Neural progenitor cell (in vitro differentiated cells): ENCODE results near the gene NCAM1. TPM values are rescaled to one million over a fixed set of nuclear protein-coding genes. Genes with fewer than 3 reads are reported as not detected.

Source experiments
- DNase-seq: peaks from one replicate; pipeline ENCODE4 v3.0.0-alpha.2; 2016; ENCODE audit warnings: low spot score
- H2AFZ ChIP-seq: fragments of 200-600 bp; sonication (generic); replicated peaks from 2 replicates; pipeline ENCODE4 v1.6.1; 2016; ENCODE audit warnings: antibody characterized with exemption
- H3F3A ChIP-seq: fragments of 200-600 bp; sonication (generic); 2 replicates; pipeline ENCODE4 v1.6.1; 2016; ENCODE audit warnings: antibody characterized with exemption, low read depth
- H3K27ac ChIP-seq: fragments of 200-600 bp; sonication (generic); 2 replicates; pipeline ENCODE4 v1.5.1; 2016; ENCODE audit warnings: mild to moderate bottlenecking
- H3K27me3 ChIP-seq: fragments of 200-600 bp; sonication (generic); 2 replicates; pipeline ENCODE4 v1.6.1; 2016; ENCODE audit warnings: mild to moderate bottlenecking, moderate library complexity
- H3K36me3 ChIP-seq: fragments of 200-600 bp; sonication (generic); 2 replicates; pipeline ENCODE4 v1.5.1; 2016
- H3K4me1 ChIP-seq: fragments of 200-600 bp; sonication (generic); 2 replicates; pipeline ENCODE4 v1.6.1; 2016; ENCODE audit warnings: mixed run types
- H3K4me2 ChIP-seq: fragments of 200-600 bp; sonication (generic); 2 replicates; pipeline ENCODE4 v1.6.1; 2016
- H3K4me3 ChIP-seq: fragments of 200-600 bp; sonication (generic); 2 replicates; pipeline ENCODE4 v1.5.1; 2016
- H3K79me2 ChIP-seq: fragments of 200-600 bp; sonication (generic); 2 replicates; pipeline ENCODE4 v1.6.1; 2016; ENCODE audit warnings: low read depth
- H3K9ac ChIP-seq: fragments of 200-600 bp; sonication (generic); 2 replicates; pipeline ENCODE4 v1.6.1; 2016
- H3K9me3 ChIP-seq: fragments of 200-600 bp; sonication (generic); 2 replicates; pipeline ENCODE4 v1.5.1; 2016; ENCODE audit warnings: low read depth
- H4K20me1 ChIP-seq: fragments of 200-600 bp; sonication (generic); 2 replicates; pipeline ENCODE4 v1.6.1; 2016; ENCODE audit warnings: low read depth
- H3K27ac Mint-ChIP-seq: 3 replicates; pipeline ENCODE4 v1.8.0; 2021; ENCODE audit warnings: mixed read lengths
- H3K27me3 Mint-ChIP-seq: 2 replicates; pipeline ENCODE4 v1.8.0; 2022; ENCODE audit warnings: low read depth, mild to moderate bottlenecking, inconsistent platforms, moderate library complexity, mixed read lengths; ENCODE audit not compliant: insufficient read depth
- H3K36me3 Mint-ChIP-seq: 3 replicates; pipeline ENCODE4 v1.8.0; 2021; ENCODE audit warnings: mixed read lengths
- H3K4me1 Mint-ChIP-seq: 3 replicates; pipeline ENCODE4 v1.8.0; 2021; ENCODE audit warnings: mixed read lengths
- H3K4me3 Mint-ChIP-seq: 3 replicates; pipeline ENCODE4 v1.8.0; 2021; ENCODE audit warnings: mild to moderate bottlenecking, moderate library complexity, mixed read lengths
- H3K9me3 Mint-ChIP-seq: 3 replicates; pipeline ENCODE4 v1.8.0; 2020; ENCODE audit warnings: mixed read lengths
- EZH2 ChIP-seq: fragments of 200-600 bp; sonication (generic); IDR thresholded peaks from 2 replicates; pipeline ENCODE4 v1.6.1; 2017; ENCODE audit warnings: antibody characterized with exemption, mild to moderate bottlenecking, moderate library complexity
- EZH2phosphoT487 ChIP-seq: fragments of 200-600 bp; sonication (generic); IDR thresholded peaks from 2 replicates; pipeline ENCODE4 v1.6.1; 2017; ENCODE audit warnings: antibody characterized with exemption
- total RNA-seq: library from RNA; depleted of rRNA; stranded (reverse); fragments of >200 nt; gene quantifications from 2 replicates; pipeline ENCODE4 v1.2.3, GENCODE V29; 2015; ENCODE audit warnings: low replicate concordance
- TF ChIP-seq, protein P1 (sequence below): fragments of 200-600 bp; sonication (generic); IDR thresholded peaks from 2 replicates; pipeline ENCODE4 v1.5.1; 2017; ENCODE audit warnings: antibody characterized with exemption, mild to moderate bottlenecking

Gene NCAM1
- total RNA-seq, 1 donor from 2014 or later, result 17.5 TPM

DNA sequence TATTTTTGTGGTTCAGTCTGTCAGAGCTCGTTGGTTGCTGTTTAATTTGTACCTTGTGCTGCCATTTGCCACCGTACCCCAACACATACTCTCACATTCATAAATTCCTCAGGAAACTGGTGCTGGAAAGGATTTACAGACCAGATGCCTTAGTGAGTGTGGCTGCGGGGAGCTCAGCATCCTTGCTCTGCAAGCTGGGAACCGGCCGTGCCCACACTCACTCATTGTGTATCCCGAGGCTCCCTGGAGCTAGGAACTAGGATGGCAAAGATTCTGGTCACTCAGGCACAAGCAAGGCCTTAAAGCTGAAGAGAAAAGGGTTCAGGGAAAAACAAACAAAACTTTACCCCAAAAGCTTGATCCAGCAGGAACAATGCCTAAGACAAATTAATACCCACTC, 288.6 kb downstream of the NCAM1 start:
- peaks cover 46% of the 10 kb centered on the region for H3K4me1 Mint-ChIP-seq
- Histone ChIP-seq H3K4me2 (peak overlapping the region; percentile 46), H3F3A (peaks cover 19% of the 10 kb centered on the region), H2AFZ (no peak overlapping the region), H3K27ac (peak overlapping the region; percentile 49), H4K20me1 (no peaks in the 10 kb centered on the region), H3K4me3 (no peak overlapping the region), H3K79me2 (no peaks in the 10 kb centered on the region), H3K4me1 (peaks cover 42% of the 10 kb centered on the region), H3K9me3 (no peaks in the 10 kb centered on the region), H3K27me3 (no peaks in the 10 kb centered on the region), H3K36me3 (no peaks in the 10 kb centered on the region), H3K9ac (no peak overlapping the region)
- peak; percentile 76 for DNase-seq
- TF ChIP-seq, protein P1, sequence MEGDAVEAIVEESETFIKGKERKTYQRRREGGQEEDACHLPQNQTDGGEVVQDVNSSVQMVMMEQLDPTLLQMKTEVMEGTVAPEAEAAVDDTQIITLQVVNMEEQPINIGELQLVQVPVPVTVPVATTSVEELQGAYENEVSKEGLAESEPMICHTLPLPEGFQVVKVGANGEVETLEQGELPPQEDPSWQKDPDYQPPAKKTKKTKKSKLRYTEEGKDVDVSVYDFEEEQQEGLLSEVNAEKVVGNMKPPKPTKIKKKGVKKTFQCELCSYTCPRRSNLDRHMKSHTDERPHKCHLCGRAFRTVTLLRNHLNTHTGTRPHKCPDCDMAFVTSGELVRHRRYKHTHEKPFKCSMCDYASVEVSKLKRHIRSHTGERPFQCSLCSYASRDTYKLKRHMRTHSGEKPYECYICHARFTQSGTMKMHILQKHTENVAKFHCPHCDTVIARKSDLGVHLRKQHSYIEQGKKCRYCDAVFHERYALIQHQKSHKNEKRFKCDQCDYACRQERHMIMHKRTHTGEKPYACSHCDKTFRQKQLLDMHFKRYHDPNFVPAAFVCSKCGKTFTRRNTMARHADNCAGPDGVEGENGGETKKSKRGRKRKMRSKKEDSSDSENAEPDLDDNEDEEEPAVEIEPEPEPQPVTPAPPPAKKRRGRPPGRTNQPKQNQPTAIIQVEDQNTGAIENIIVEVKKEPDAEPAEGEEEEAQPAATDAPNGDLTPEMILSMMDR, result no peak
- TF ChIP-seq EZH2 (no peak), EZH2phosphoT487 (no peak)
- no peaks in the 10 kb centered on the region for H3K36me3 Mint-ChIP-seq
- no peaks in the 10 kb centered on the region for H3K9me3 Mint-ChIP-seq
- H3K4me3 Mint-ChIP-seq, result no peak overlapping the region
- peaks cover 2% of the 10 kb centered on the region for H3K27me3 Mint-ChIP-seq
- H3K27ac Mint-ChIP-seq, result no peak overlapping the region

DNA sequence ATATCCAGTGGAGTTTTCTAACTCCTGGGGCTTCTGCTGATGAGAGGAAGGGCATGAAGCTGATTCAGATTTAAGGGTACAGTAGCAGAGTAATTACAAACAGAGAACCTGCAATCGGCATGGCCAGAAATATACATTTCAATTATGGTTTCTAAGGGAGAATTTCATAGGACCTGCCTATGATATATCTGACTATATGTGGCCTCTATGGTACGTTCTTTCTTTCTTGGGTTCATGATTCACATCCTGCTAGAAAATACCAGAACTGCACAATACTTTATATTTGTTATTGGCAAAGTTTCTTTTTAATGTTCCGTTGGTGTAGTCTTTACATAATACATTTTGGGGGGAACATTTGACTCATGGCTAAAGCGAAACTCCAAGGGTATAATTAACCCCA, 290.1 kb downstream of the NCAM1 start:
- no peaks in the 10 kb centered on the region for H3K36me3 Mint-ChIP-seq
- H3K9me3 Mint-ChIP-seq, result no peaks in the 10 kb centered on the region

DNA sequence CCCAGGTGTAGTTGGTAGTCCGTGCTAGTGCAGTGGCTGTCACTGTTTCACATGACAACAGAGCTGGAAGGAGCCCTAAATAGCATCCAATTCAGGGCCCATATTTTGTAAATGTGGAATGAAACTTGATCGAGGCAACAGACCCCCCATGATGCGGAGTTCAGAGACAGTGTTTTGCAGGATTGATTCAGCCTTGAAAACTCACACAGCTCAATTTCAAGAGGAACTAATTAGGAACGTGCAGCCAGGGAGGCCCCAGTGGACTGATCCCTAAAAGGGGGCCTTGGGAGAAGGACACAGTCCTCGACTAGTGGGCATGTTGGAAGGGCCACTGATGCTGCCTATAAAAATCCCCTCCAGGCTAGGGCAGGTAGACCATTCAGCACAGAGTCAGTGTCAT, 292.2 kb downstream of the NCAM1 start:
- Histone ChIP-seq H3K36me3 (no peaks in the 10 kb centered on the region), H3K4me3 (no peak overlapping the region), H3K9ac (no peak overlapping the region), H3F3A (peaks cover 19% of the 10 kb centered on the region), H3K79me2 (no peaks in the 10 kb centered on the region), H3K27me3 (no peaks in the 10 kb centered on the region), H4K20me1 (no peaks in the 10 kb centered on the region), H3K27ac (no peak overlapping the region), H3K4me1 (peaks cover 22% of the 10 kb centered on the region), H3K4me2 (no peak overlapping the region), H2AFZ (no peak overlapping the region), H3K9me3 (no peaks in the 10 kb centered on the region)
- Mint-ChIP-seq H3K4me1 (peaks cover 28% of the 10 kb centered on the region), H3K27me3 (peaks cover 2% of the 10 kb centered on the region), H3K27ac (no peak overlapping the region), H3K4me3 (no peak overlapping the region), H3K36me3 (no peaks in the 10 kb centered on the region), H3K9me3 (no peaks in the 10 kb centered on the region)
- TF ChIP-seq EZH2 (no peak), EZH2phosphoT487 (no peak)
- TF ChIP-seq, protein P1, result no peak
- DNase-seq, result no peak

More for the DNA sequence above, 290.1 kb downstream of the NCAM1 start:
- H3K4me1 Mint-ChIP-seq, result peaks cover 46% of the 10 kb centered on the region
- no peaks in the 10 kb centered on the region for H3K27me3 ChIP-seq
- H3F3A ChIP-seq, result peaks cover 19% of the 10 kb centered on the region
- H2AFZ ChIP-seq, result no peak overlapping the region
- peaks cover 2% of the 10 kb centered on the region for H3K27me3 Mint-ChIP-seq
- DNase-seq, result no peak
- H3K9me3 ChIP-seq, result no peaks in the 10 kb centered on the region
- peaks cover 42% of the 10 kb centered on the region for H3K4me1 ChIP-seq
- no peak overlapping the region for H3K9ac ChIP-seq
- H3K27ac ChIP-seq, result no peak overlapping the region
- H3K4me2 ChIP-seq, result no peak overlapping the region
- H3K27ac Mint-ChIP-seq, result no peak overlapping the region
- no peak for TF ChIP-seq EZH2phosphoT487
- TF ChIP-seq EZH2, result no peak
- TF ChIP-seq, protein P1, result no peak
- no peaks in the 10 kb centered on the region for H4K20me1 ChIP-seq
- no peaks in the 10 kb centered on the region for H3K36me3 ChIP-seq
- no peak overlapping the region for H3K4me3 Mint-ChIP-seq
- H3K79me2 ChIP-seq, result no peaks in the 10 kb centered on the region
- no peak overlapping the region for H3K4me3 ChIP-seq
